ENCODE measurements around the gene PHIP.

Gene PHIP

DNA sequence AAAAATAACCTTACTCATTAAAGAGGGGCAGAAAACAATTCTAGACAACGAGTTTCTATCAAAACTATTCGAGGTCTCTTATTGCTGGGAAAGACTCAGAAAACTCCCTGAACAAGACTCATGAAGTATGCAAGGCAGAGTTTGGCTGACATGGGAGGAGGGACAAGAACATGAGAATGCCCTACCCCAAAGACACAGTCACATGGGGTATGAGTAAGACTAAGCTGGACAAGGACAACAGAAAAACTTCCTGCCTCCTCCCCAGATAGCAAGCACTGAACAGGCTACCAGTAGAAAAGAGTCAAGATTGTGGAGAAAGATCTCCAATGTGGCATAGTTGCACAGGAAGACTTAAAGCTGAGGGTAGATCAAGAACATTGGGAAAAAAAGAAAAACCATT lies 39.7 kb upstream of the PHIP start:
- H3K4me2 ChIP-seq (ENCODE audit: low read length) = no peak overlapping the region
- no peaks in the 10 kb centered on the region; the same call in 1 of the 2 replicates for H3K27me3 ChIP-seq (ENCODE audit: control insufficient read depth, low read length)
- no peaks in the 10 kb centered on the region for H3K9me3 ChIP-seq (ENCODE audit: control insufficient read depth, insufficient read depth, low read length)
- no peaks in the 10 kb centered on the region for H3K9me2 ChIP-seq (replicated peaks; ENCODE audit: control insufficient read depth, low read length)
- no peaks in the 10 kb centered on the region for H4K20me1 ChIP-seq (ENCODE audit: control insufficient read depth, insufficient read depth, low read depth, low read length)
- TF ChIP-seq, protein P1, sequence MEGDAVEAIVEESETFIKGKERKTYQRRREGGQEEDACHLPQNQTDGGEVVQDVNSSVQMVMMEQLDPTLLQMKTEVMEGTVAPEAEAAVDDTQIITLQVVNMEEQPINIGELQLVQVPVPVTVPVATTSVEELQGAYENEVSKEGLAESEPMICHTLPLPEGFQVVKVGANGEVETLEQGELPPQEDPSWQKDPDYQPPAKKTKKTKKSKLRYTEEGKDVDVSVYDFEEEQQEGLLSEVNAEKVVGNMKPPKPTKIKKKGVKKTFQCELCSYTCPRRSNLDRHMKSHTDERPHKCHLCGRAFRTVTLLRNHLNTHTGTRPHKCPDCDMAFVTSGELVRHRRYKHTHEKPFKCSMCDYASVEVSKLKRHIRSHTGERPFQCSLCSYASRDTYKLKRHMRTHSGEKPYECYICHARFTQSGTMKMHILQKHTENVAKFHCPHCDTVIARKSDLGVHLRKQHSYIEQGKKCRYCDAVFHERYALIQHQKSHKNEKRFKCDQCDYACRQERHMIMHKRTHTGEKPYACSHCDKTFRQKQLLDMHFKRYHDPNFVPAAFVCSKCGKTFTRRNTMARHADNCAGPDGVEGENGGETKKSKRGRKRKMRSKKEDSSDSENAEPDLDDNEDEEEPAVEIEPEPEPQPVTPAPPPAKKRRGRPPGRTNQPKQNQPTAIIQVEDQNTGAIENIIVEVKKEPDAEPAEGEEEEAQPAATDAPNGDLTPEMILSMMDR (IDR thresholded peaks at IDR 0.05; ENCODE audit: low read depth, low read length, poor library complexity, severe bottlenecking) = no peak
- no peak for TF ChIP-seq EZH2phosphoT487 (IDR thresholded peaks at IDR 0.05; ENCODE audit: borderline replicate concordance, low read length)
- no peak overlapping the region for H3K4me3 ChIP-seq (ENCODE audit: low read length)
- no peak overlapping the region for H3K27ac ChIP-seq (ENCODE audit: low read depth, low read length)
- H3K36me3 ChIP-seq (ENCODE audit: control insufficient read depth, low read length) = no peaks in the 10 kb centered on the region
- no peaks in the 10 kb centered on the region for H3F3A ChIP-seq (ENCODE audit: control insufficient read depth, insufficient read depth)
- H3K79me2 ChIP-seq (ENCODE audit: control insufficient read depth, low read length) = no peaks in the 10 kb centered on the region
- H3K4me1 ChIP-seq (ENCODE audit: control insufficient read depth, low read length) = no peaks in the 10 kb centered on the region

DNA sequence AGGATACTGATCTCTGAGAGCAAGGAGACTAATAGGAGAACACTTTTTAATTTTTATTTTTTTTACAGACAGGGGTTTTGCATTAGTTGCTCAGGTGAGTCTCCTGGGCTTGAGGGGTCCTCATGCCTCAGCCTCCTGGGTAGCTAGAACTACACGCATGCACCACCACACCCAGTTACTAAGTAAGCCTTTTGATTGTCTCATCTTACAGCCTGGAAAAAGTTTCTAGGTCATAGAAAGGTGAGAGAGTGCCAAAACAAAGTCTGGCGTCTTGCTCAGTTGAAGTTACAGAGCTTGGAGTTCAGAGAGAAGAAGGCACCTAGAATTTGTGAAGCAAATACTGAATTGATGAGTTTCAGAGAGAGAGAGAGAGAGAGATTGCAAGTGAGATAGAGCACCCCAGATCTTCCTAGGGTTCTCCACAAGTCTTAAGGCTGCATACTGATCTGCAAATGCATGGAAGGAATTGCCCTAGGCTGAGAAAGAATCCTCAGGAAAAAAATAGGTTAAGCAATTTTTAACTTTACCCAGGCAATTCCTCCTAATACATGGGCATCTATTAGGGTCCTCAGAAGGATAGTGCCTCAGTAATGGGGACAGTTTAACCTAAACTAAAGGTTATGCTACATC lies 37.6 kb upstream of the PHIP start:
- no peaks in the 10 kb centered on the region for H3F3A ChIP-seq (ENCODE audit: control insufficient read depth, insufficient read depth)
- peaks cover 6% of the 10 kb centered on the region; the same call in 1 of the 2 replicates for H3K27me3 ChIP-seq (ENCODE audit: control insufficient read depth, low read length)
- no peaks in the 10 kb centered on the region for H3K79me2 ChIP-seq (ENCODE audit: control insufficient read depth, low read length)
- no peaks in the 10 kb centered on the region for H3K9me3 ChIP-seq (ENCODE audit: control insufficient read depth, insufficient read depth, low read length)
- H3K9me2 ChIP-seq (replicated peaks; ENCODE audit: control insufficient read depth, low read length) = no peaks in the 10 kb centered on the region
- no peaks in the 10 kb centered on the region for H4K20me1 ChIP-seq (ENCODE audit: control insufficient read depth, insufficient read depth, low read depth, low read length)
- no peak overlapping the region for H3K4me2 ChIP-seq (ENCODE audit: low read length)
- H3K4me3 ChIP-seq (ENCODE audit: low read length) = no peak overlapping the region
- TF ChIP-seq, protein P1 (IDR thresholded peaks at IDR 0.05; ENCODE audit: low read depth, low read length, poor library complexity, severe bottlenecking) = no peak
- TF ChIP-seq EZH2phosphoT487 (IDR thresholded peaks at IDR 0.05; ENCODE audit: borderline replicate concordance, low read length) = no peak
- H3K27ac ChIP-seq (ENCODE audit: low read depth, low read length) = no peak overlapping the region
- H3K36me3 ChIP-seq (ENCODE audit: control insufficient read depth, low read length) = no peaks in the 10 kb centered on the region
- no peaks in the 10 kb centered on the region for H3K4me1 ChIP-seq (ENCODE audit: control insufficient read depth, low read length)

DNA sequence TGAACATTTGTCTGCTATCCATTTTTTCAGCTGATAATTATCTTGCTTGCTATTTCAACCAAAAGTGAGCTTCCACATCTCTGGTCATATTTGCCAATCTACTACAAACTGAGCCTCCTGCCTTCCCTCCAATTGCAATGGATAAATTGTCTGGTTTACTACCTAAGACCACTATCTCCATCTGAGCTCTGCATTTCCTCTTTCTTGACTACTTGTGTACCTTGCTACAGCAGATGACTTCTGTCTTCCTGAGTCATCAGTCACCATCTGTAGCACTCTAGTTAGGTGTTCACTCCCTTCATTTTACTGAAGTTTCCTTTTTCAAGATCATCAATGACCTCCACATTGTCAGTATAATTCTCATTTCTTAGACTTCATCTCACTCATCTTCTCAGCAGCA lies 33.5 kb upstream of the PHIP start:
- Histone ChIP-seq H3K9me3 (ENCODE audit: control insufficient read depth, insufficient read depth, low read length) (no peaks in the 10 kb centered on the region), H3K9me2 (replicated peaks; ENCODE audit: control insufficient read depth, low read length) (no peaks in the 10 kb centered on the region), H3K36me3 (ENCODE audit: control insufficient read depth, low read length) (no peaks in the 10 kb centered on the region), H3K79me2 (ENCODE audit: control insufficient read depth, low read length) (no peaks in the 10 kb centered on the region), H3K4me3 (ENCODE audit: low read length) (no peak overlapping the region), H3K4me2 (ENCODE audit: low read length) (no peak overlapping the region), H3F3A (ENCODE audit: control insufficient read depth, insufficient read depth) (no peaks in the 10 kb centered on the region), H4K20me1 (ENCODE audit: control insufficient read depth, insufficient read depth, low read depth, low read length) (no peaks in the 10 kb centered on the region), H3K27me3 (ENCODE audit: control insufficient read depth, low read length) (peaks cover 7% of the 10 kb centered on the region), H3K27ac (ENCODE audit: low read depth, low read length) (no peak overlapping the region), H3K4me1 (ENCODE audit: control insufficient read depth, low read length) (no peaks in the 10 kb centered on the region)
- TF ChIP-seq, protein P1 (IDR thresholded peaks at IDR 0.05; ENCODE audit: low read depth, low read length, poor library complexity, severe bottlenecking) = no peak
- TF ChIP-seq EZH2phosphoT487 (IDR thresholded peaks at IDR 0.05; ENCODE audit: borderline replicate concordance, low read length) = no peak
